IMR-90 (cell line): Measurements from ENCODE around the gene EML1. TPM values are rescaled to one million over a fixed set of nuclear protein-coding genes. Genes with fewer than 3 reads are reported as not detected.

Experiments
- ATAC-seq: fragments of 200-7000 bp; cut with Tn5 transposase; 2 replicates; pipeline ENCODE4 v1.9.1; 2020; ENCODE audit warnings: low read depth, mild to moderate bottlenecking, moderate library complexity
- BruUV-seq: library from RNA; stranded (reverse); fragments of 400-500 nt; replicated peaks from 2 replicates; lab custom pipeline; 2021; lab: Mats Ljungman, UMichigan
- CTCF ChIA-PET: fragments of 300-600 bp; formaldehyde crosslinking; extraction: SDS; loops from one replicate; lab custom pipeline; 2021; ENCODE audit warnings: antibody characterized with exemption; lab: Yijun Ruan, JAX
- POLR2A ChIA-PET: fragments of 300-600 bp; sonication (Branson Sonifier 250); formaldehyde crosslinking; loops from one replicate; lab custom pipeline; 2022; ENCODE audit warnings: antibody characterized with exemption; ENCODE audit not compliant: unreplicated experiment; lab: Charles Lee
- DNase-seq: peaks from one replicate; pipeline ENCODE4 v3.0.0; 2013
- H2AFZ ChIP-seq: replicated peaks from 2 replicates; pipeline ENCODE3; 2013; ENCODE audit warnings: low read length, mild to moderate bottlenecking; ENCODE audit not compliant: poor library complexity
- H2AK5ac ChIP-seq: 2 replicates; pipeline ENCODE4 v1.6.1; 2013; ENCODE audit warnings: low read depth, low read length, inconsistent platforms
- H2AK9ac ChIP-seq: replicated peaks from 2 replicates; pipeline ENCODE3; 2013; ENCODE audit warnings: mild to moderate bottlenecking, low read depth, low read length, moderate library complexity; ENCODE audit not compliant: poor library complexity
- H2BK120ac ChIP-seq: 2 replicates; pipeline ENCODE4 v1.6.1; 2013; ENCODE audit warnings: low read depth, low read length, inconsistent platforms
- H2BK15ac ChIP-seq: 3 replicates; pipeline ENCODE4 v1.6.1; 2013; ENCODE audit warnings: low read depth, low read length, inconsistent platforms
- H2BK20ac ChIP-seq: 2 replicates; pipeline ENCODE4 v1.6.1; 2013; ENCODE audit warnings: low read depth, mild to moderate bottlenecking, inconsistent platforms, low read length, moderate library complexity
- H2BK5ac ChIP-seq: 2 replicates; pipeline ENCODE4 v1.6.1; 2013; ENCODE audit warnings: mild to moderate bottlenecking, low read depth, low read length, inconsistent platforms; ENCODE audit not compliant: poor library complexity, severe bottlenecking
- H3K14ac ChIP-seq: replicated peaks from 2 replicates; pipeline ENCODE4 v1.6.1; 2013; ENCODE audit warnings: low read depth, low read length, inconsistent platforms
- H3K18ac ChIP-seq: 2 replicates; pipeline ENCODE4 v1.6.1; 2013; ENCODE audit warnings: low read depth, low read length, control low read depth
- H3K23ac ChIP-seq: 2 replicates; pipeline ENCODE4 v1.6.1; 2013; ENCODE audit warnings: low read depth, low read length, inconsistent platforms
- H3K27ac ChIP-seq: 2 replicates; pipeline ENCODE4 v1.5.1; 2013; ENCODE audit warnings: mild to moderate bottlenecking, control low read depth, low read length; ENCODE audit not compliant: insufficient read depth
- H3K27me3 ChIP-seq: 2 replicates; pipeline ENCODE4 v1.6.1; 2013; ENCODE audit warnings: low read length; ENCODE audit not compliant: control insufficient read depth, insufficient read depth
- H3K36me3 ChIP-seq: 2 replicates; pipeline ENCODE4 v1.6.1; 2013; ENCODE audit warnings: low read length, mixed read lengths; ENCODE audit not compliant: control insufficient read depth, insufficient read depth
- H3K4ac ChIP-seq: 2 replicates; pipeline ENCODE4 v1.6.1; 2013; ENCODE audit warnings: low read depth, low read length, inconsistent platforms
- H3K4me1 ChIP-seq: 2 replicates; pipeline ENCODE4 v1.6.1; 2013; ENCODE audit warnings: low read length, mixed read lengths; ENCODE audit not compliant: control insufficient read depth, insufficient read depth
- H3K4me2 ChIP-seq: 2 replicates; pipeline ENCODE4 v1.6.1; 2013; ENCODE audit warnings: low read depth, mild to moderate bottlenecking, control low read depth, low read length, moderate library complexity
- H3K4me3 ChIP-seq: 2 replicates; pipeline ENCODE4 v1.5.1; 2013; ENCODE audit warnings: low read depth, mild to moderate bottlenecking, control low read depth, low read length, moderate library complexity; ENCODE audit not compliant: insufficient read depth
- H3K56ac ChIP-seq: 2 replicates; pipeline ENCODE4 v1.6.1; 2013; ENCODE audit warnings: low read length, inconsistent platforms; ENCODE audit not compliant: insufficient read depth; ENCODE audit errors: extremely low read depth
- H3K79me1 ChIP-seq, 2 experiments: 2 replicates each; pipeline ENCODE4 v1.6.1; 2013; ENCODE audit warnings: low read length in 2 of 2, inconsistent platforms in 1 of 2, low read depth in 1 of 2
- H3K9ac ChIP-seq: 2 replicates; pipeline ENCODE4 v1.6.1; 2013; ENCODE audit warnings: low read depth, low read length, control low read depth
- H3K9me1 ChIP-seq: 2 replicates; pipeline ENCODE4 v1.6.1; 2013; ENCODE audit warnings: low read length, inconsistent platforms; ENCODE audit not compliant: insufficient read depth
- H3K9me3 ChIP-seq: 2 replicates; pipeline ENCODE4 v1.6.1; 2013; ENCODE audit warnings: low read length; ENCODE audit not compliant: control insufficient read depth, insufficient read depth
- H4K20me1 ChIP-seq: 2 replicates; pipeline ENCODE4 v1.6.1; 2013; ENCODE audit warnings: low read length, inconsistent platforms; ENCODE audit not compliant: insufficient read depth
- H4K5ac ChIP-seq: 2 replicates; pipeline ENCODE4 v1.6.1; 2013; ENCODE audit warnings: mild to moderate bottlenecking, low read depth, low read length, control low read depth
- H4K8ac ChIP-seq, 2 experiments: 2 replicates each; pipeline ENCODE4 v1.6.1; 2013; ENCODE audit warnings: low read depth in 2 of 2, low read length in 2 of 2, control low read depth in 1 of 2, inconsistent platforms in 1 of 2
- H4K91ac ChIP-seq: 2 replicates; pipeline ENCODE4 v1.6.1; 2013; ENCODE audit warnings: low read depth, low read length, inconsistent platforms; ENCODE audit not compliant: insufficient read depth
- BHLHE40 ChIP-seq: fragments of 150-350 bp; IDR thresholded peaks from 2 replicates; pipeline ENCODE4 v1.6.1; 2016; ENCODE audit warnings: mild to moderate bottlenecking, low read depth, low read length
- CEBPB ChIP-seq: IDR thresholded peaks from 2 replicates; pipeline ENCODE4 v1.6.1; 2012; ENCODE audit warnings: low read depth, low read length, improper control_type of control experiment
- CHD1 ChIP-seq: IDR thresholded peaks from 2 replicates; pipeline ENCODE4 v1.6.1; 2012; ENCODE audit warnings: low read depth, low read length, improper control_type of control experiment
- MAFK ChIP-seq: IDR thresholded peaks from 2 replicates; pipeline ENCODE4 v1.6.1; 2012; ENCODE audit warnings: low read depth, low read length, improper control_type of control experiment
- MAZ ChIP-seq: IDR thresholded peaks from 2 replicates; pipeline ENCODE4 v1.6.1; 2012; ENCODE audit warnings: low read depth, mild to moderate bottlenecking, low read length, improper control_type of control experiment, moderate library complexity, borderline replicate concordance
- MXI1 ChIP-seq: IDR thresholded peaks from 2 replicates; pipeline ENCODE4 v1.6.1; 2012; ENCODE audit warnings: low read depth, mild to moderate bottlenecking, low read length, moderate library complexity, borderline replicate concordance
- POLR2A ChIP-seq: IDR thresholded peaks from 2 replicates; pipeline ENCODE4 v1.6.1; 2012; ENCODE audit warnings: mild to moderate bottlenecking, low read depth, low read length
- RAD21 ChIP-seq: IDR thresholded peaks from 2 replicates; pipeline ENCODE4 v1.6.1; 2012; ENCODE audit warnings: low read length, improper control_type of control experiment
- RCOR1 ChIP-seq: IDR thresholded peaks from 2 replicates; pipeline ENCODE4 v1.6.1; 2012; ENCODE audit warnings: mild to moderate bottlenecking, low read length, improper control_type of control experiment; ENCODE audit not compliant: insufficient replicate concordance
- RFX5 ChIP-seq: IDR thresholded peaks from 2 replicates; pipeline ENCODE4 v1.8.0; 2012; ENCODE audit warnings: low read depth, mild to moderate bottlenecking, low read length, moderate library complexity
- SMC3 ChIP-seq: fragments of 150-350 bp; IDR thresholded peaks from 2 replicates; pipeline ENCODE4 v1.6.1; 2016; ENCODE audit warnings: low read depth, mild to moderate bottlenecking, antibody characterized with exemption, low read length, moderate library complexity
- USF2 ChIP-seq: fragments of 150-350 bp; IDR thresholded peaks from 2 replicates; pipeline ENCODE4 v1.6.1; 2017; ENCODE audit warnings: mild to moderate bottlenecking, antibody characterized with exemption, low read length, low read depth
- WGBS, 2 experiments: methylation state at CpG; one replicate each; pipeline versions ENCODE4 v1.1.5 to v1.1.7; 2013; ENCODE audit warnings: missing lambda C conversion rate in 2 of 2; ENCODE audit not compliant: insufficient read length in 1 of 2; ENCODE audit errors: extremely low coverage in 2 of 2; 5-methylcytosine and 5-hydroxymethylcytosine counted together
- dilution Hi-C: fragments of 300-500 bp; cut with HindIII; formaldehyde crosslinking; loops from one replicate; pipeline ENCODE4 v1.14.3; 2018; ENCODE audit warnings: low sequenced_read_pairs; ENCODE audit not compliant: unreplicated experiment
- in situ Hi-C: fragments of 300-500 bp; cut with MboI; formaldehyde crosslinking; loops from 3 replicates; pipeline ENCODE4 v1.14.3; 2019; ENCODE audit warnings: low sequenced_read_pairs, inconsistent platforms, mixed read lengths
- intact Hi-C: fragments of 100-400 bp; cut with micrococcal nuclease; formaldehyde crosslinking; loops from 2 replicates; pipeline ENCODE4 v1.10.0; 2022
- polyA plus RNA-seq, 3 experiments: library from polyadenylated mRNA; depleted of rRNA; stranded (reverse); fragments of >200 nt; gene quantifications; 2 replicates each; pipeline ENCODE4 v1.2.3, GENCODE V29; 2012; ENCODE audit warnings: low replicate concordance in 1 of 3
- total RNA-seq: library from RNA; depleted of rRNA; stranded (reverse); fragments of >200 nt; gene quantifications from 2 replicates; pipeline ENCODE4 v1.2.3, GENCODE V29; 2012
- TF ChIP-seq, protein P1 (sequence below): fragments of 150-350 bp; IDR thresholded peaks from 2 replicates; pipeline ENCODE4 v1.6.1; 2016; ENCODE audit warnings: low read depth, mild to moderate bottlenecking, low read length, moderate library complexity, borderline replicate concordance
- TF ChIP-seq, protein P2 (sequence below): conservative IDR thresholded peaks from 2 replicates; pipeline ENCODE4 v1.5.1; 2012; ENCODE audit warnings: mild to moderate bottlenecking, low read depth, low read length, improper control_type of control experiment

The EML1 gene
- total and polyA plus RNA-seq, 2 of the 4 experiments (the other 2 are of a cell fraction) = 14.0 to 42.3 TPM

GRCh38 chr14:99930420-99931274 lies 137.4 kb downstream of the EML1 start:
- dilution Hi-C loops = no loop called here
- Histone ChIP-seq H3K23ac (no peak overlapping the region), H2BK120ac (no peak overlapping the region), H3K14ac (no peak overlapping the region), H3K27ac (no peak overlapping the region), H4K91ac (no peak overlapping the region), H3K4ac (no peak overlapping the region), H3K36me3 (peaks cover 10% of the 10 kb centered on the region), H2BK15ac (no peak overlapping the region), H3K9ac (no peak overlapping the region), H2BK5ac (no peak overlapping the region), H3K4me1 (no peaks in the 10 kb centered on the region), H2AK9ac (no peak overlapping the region), H3K27me3 (no peaks in the 10 kb centered on the region), H3K18ac (no peak overlapping the region), H4K5ac (no peak overlapping the region), H3K9me3 (no peaks in the 10 kb centered on the region), H2AK5ac (no peak overlapping the region), H3K79me1 (no peaks in the 10 kb centered on the region), H4K8ac (no peak overlapping the region), H3K4me2 (no peak overlapping the region), H2AFZ (no peak overlapping the region), H3K56ac (no peak overlapping the region), H3K4me3 (no peak overlapping the region), H2BK20ac (no peak overlapping the region), H3K9me1 (peaks cover 9% of the 10 kb centered on the region; the same call in 1 of the 2 replicates), H4K20me1 (no peaks in the 10 kb centered on the region)
- in situ Hi-C loops = no loop called here
- WGBS, 2 experiments = no CpG with 5 or more reads among the region's 6 CpGs
- intact Hi-C loops = loop anchor here (10.0 kb wide), 1 partner anchor 574 kb away; no protein-coding TSS in a partner anchor
- no peak; the same call in 1 of the 2 replicates for ATAC-seq
- ChIA-PET POLR2A (no interaction called here), CTCF (no interaction called here)
- TF ChIP-seq POLR2A (no peak), MAZ (no peak), RFX5 (no peak), CEBPB (no peak), RAD21 (no peak), MXI1 (no peak), SMC3 (no peak), CHD1 (no peak), USF2 (no peak), BHLHE40 (no peak), MAFK (no peak), RCOR1 (no peak)
- TF ChIP-seq, protein P1, sequence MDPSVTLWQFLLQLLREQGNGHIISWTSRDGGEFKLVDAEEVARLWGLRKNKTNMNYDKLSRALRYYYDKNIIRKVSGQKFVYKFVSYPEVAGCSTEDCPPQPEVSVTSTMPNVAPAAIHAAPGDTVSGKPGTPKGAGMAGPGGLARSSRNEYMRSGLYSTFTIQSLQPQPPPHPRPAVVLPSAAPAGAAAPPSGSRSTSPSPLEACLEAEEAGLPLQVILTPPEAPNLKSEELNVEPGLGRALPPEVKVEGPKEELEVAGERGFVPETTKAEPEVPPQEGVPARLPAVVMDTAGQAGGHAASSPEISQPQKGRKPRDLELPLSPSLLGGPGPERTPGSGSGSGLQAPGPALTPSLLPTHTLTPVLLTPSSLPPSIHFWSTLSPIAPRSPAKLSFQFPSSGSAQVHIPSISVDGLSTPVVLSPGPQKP = no peak
- TF ChIP-seq, protein P2, sequence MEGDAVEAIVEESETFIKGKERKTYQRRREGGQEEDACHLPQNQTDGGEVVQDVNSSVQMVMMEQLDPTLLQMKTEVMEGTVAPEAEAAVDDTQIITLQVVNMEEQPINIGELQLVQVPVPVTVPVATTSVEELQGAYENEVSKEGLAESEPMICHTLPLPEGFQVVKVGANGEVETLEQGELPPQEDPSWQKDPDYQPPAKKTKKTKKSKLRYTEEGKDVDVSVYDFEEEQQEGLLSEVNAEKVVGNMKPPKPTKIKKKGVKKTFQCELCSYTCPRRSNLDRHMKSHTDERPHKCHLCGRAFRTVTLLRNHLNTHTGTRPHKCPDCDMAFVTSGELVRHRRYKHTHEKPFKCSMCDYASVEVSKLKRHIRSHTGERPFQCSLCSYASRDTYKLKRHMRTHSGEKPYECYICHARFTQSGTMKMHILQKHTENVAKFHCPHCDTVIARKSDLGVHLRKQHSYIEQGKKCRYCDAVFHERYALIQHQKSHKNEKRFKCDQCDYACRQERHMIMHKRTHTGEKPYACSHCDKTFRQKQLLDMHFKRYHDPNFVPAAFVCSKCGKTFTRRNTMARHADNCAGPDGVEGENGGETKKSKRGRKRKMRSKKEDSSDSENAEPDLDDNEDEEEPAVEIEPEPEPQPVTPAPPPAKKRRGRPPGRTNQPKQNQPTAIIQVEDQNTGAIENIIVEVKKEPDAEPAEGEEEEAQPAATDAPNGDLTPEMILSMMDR = no peak
- no peak for DNase-seq
- BruUV-seq = no TSS peak
